Progenitor cell of endocrine pancreas (in vitro differentiated cells): ENCODE measurements around the gene CCR7. TPM values are rescaled to one million over a fixed set of nuclear protein-coding genes. Genes with fewer than 3 reads are reported as not detected.

Experiments used
- DNase-seq: peaks from one replicate; pipeline ENCODE4 v3.0.0; 2021; ENCODE audit warnings: low spot score; ENCODE audit not compliant: unreplicated experiment
- H3K27ac Mint-ChIP-seq: 2 replicates; pipeline ENCODE4 v1.8.0; 2021; ENCODE audit warnings: mild to moderate bottlenecking, moderate library complexity, mixed read lengths
- H3K27me3 Mint-ChIP-seq: 2 replicates; pipeline ENCODE4 v1.8.0; 2021; ENCODE audit warnings: mixed read lengths
- H3K36me3 Mint-ChIP-seq: 2 replicates; pipeline ENCODE4 v1.8.0; 2022; ENCODE audit warnings: mixed read lengths; ENCODE audit not compliant: insufficient read depth
- H3K4me1 Mint-ChIP-seq: 2 replicates; pipeline ENCODE4 v1.8.0; 2021; ENCODE audit warnings: low read depth, mixed read lengths
- H3K4me3 Mint-ChIP-seq: 2 replicates; pipeline ENCODE4 v1.8.0; 2021; ENCODE audit warnings: low read depth, mild to moderate bottlenecking, moderate library complexity, mixed read lengths
- H3K9me3 Mint-ChIP-seq: 2 replicates; pipeline ENCODE4 v1.8.0; 2021; ENCODE audit warnings: low read depth, mixed read lengths
- CTCF ChIP-seq: fragments of 200-600 bp; sonication (generic); IDR thresholded peaks from one replicate; pipeline ENCODE4 v1.5.0; 2021; ENCODE audit warnings: antibody characterized with exemption, mild to moderate bottlenecking; ENCODE audit not compliant: unreplicated experiment
- total RNA-seq: library from RNA; stranded (reverse); gene quantifications from 2 replicates; pipeline ENCODE4 v1.2.1, GENCODE V29; 2021

The CCR7 gene
- total RNA-seq, 1 donor from 2014 or later, result not detected

GRCh38 chr17:40545660-40546059, 19.6 kb downstream of the CCR7 start:
- Mint-ChIP-seq H3K4me1 (peaks cover 9% of the 10 kb centered on the region), H3K27ac (no peak overlapping the region), H3K27me3 (peaks cover 2% of the 10 kb centered on the region), H3K36me3 (no peaks in the 10 kb centered on the region), H3K4me3 (no peak overlapping the region), H3K9me3 (no peaks in the 10 kb centered on the region)
- TF ChIP-seq CTCF, result no peak
- no peak for DNase-seq

- H3K27ac Mint-ChIP-seq, result no peak overlapping the region
- no peak for DNase-seq
- H3K4me1 Mint-ChIP-seq, result no peaks in the 10 kb centered on the region
- no peaks in the 10 kb centered on the region for H3K9me3 Mint-ChIP-seq
- no peaks in the 10 kb centered on the region for H3K27me3 Mint-ChIP-seq
- TF ChIP-seq CTCF, result no peak
- H3K4me3 Mint-ChIP-seq, result no peak overlapping the region
- no peaks in the 10 kb centered on the region for H3K36me3 Mint-ChIP-seq
Observed at GRCh38 chr17:40542558-40543411, 22.5 kb downstream of the CCR7 start.

- no peak for TF ChIP-seq CTCF
Observed at GRCh38 chr17:40541873-40542557, 23.3 kb downstream of the CCR7 start.

GRCh38 chr17:40541060-40541872, 24.0 kb downstream of the CCR7 start:
- Mint-ChIP-seq H3K27ac (no peak overlapping the region), H3K27me3 (peaks cover 5% of the 10 kb centered on the region), H3K4me3 (no peak overlapping the region), H3K4me1 (no peaks in the 10 kb centered on the region), H3K36me3 (no peaks in the 10 kb centered on the region), H3K9me3 (no peaks in the 10 kb centered on the region)
- no peak for DNase-seq
- no peak for TF ChIP-seq CTCF

More at GRCh38 chr17:40541873-40542557, 23.3 kb downstream of the CCR7 start:
- Mint-ChIP-seq H3K4me3 (no peak overlapping the region), H3K27me3 (peaks cover 4% of the 10 kb centered on the region), H3K36me3 (no peaks in the 10 kb centered on the region), H3K4me1 (no peaks in the 10 kb centered on the region), H3K27ac (no peak overlapping the region), H3K9me3 (no peaks in the 10 kb centered on the region)
- DNase-seq, result no peak

GRCh38 chr17:40540448-40540847, 24.8 kb downstream of the CCR7 start:
- Mint-ChIP-seq H3K4me1 (no peaks in the 10 kb centered on the region), H3K4me3 (no peak overlapping the region), H3K9me3 (no peaks in the 10 kb centered on the region), H3K27me3 (peaks cover 10% of the 10 kb centered on the region), H3K36me3 (no peaks in the 10 kb centered on the region), H3K27ac (no peak overlapping the region)
- TF ChIP-seq CTCF, result no peak
- no peak for DNase-seq
